GM12878 (cell line): Measurements from ENCODE around the gene ANKMY1. TPM values are rescaled to one million over a fixed set of nuclear protein-coding genes. Genes with fewer than 3 reads are reported as not detected.

Source experiments
- ATAC-seq: fragments of 200-7000 bp; cut with Tn5 transposase; 3 replicates; pipeline ENCODE4 v1.9.1; 2020; ENCODE audit warnings: mild to moderate bottlenecking, moderate library complexity
- BruUV-seq: library from RNA; stranded (reverse); fragments of 400-500 nt; replicated peaks from 2 replicates; lab custom pipeline; 2021; lab: Mats Ljungman, UMichigan
- CTCF ChIA-PET: fragments of 300-600 bp; sonication (Branson Sonifier 250); formaldehyde crosslinking; extraction: SDS; loops from one replicate; lab custom pipeline; 2021; ENCODE audit warnings: inconsistent platforms; lab: Yijun Ruan, JAX
- POLR2A ChIA-PET: fragments of 350-600 bp; formaldehyde crosslinking; extraction: SDS; loops from one replicate; lab custom pipeline; 2021; ENCODE audit warnings: inconsistent platforms; lab: Charles Lee
- RAD21 ChIA-PET: fragments of 300-600 bp; sonication (Branson Sonifier 250); formaldehyde crosslinking; loops from one replicate; lab custom pipeline; 2023; ENCODE audit warnings: antibody characterized with exemption; ENCODE audit not compliant: unreplicated experiment; lab: Charles Lee
- SMC1A ChIA-PET: fragments of 300-600 bp; sonication (Branson Sonifier 250); formaldehyde crosslinking; loops from one replicate; lab custom pipeline; 2023; ENCODE audit not compliant: unreplicated experiment, uncharacterized antibody; lab: Charles Lee
- DNase-seq: peaks from one replicate; pipeline ENCODE4 v3.0.0-alpha.2; 2011; ENCODE audit warnings: low read depth, low spot score
- FAIRE-seq: peaks from 3 replicates; lab custom pipeline; 2011; peaks lifted over from hg19 to GRCh38; lab: Jason Lieb, UNC
- H2AFZ ChIP-seq: 2 replicates; pipeline ENCODE4 v1.6.0; 2011; ENCODE audit warnings: low read depth, low read length, control low read depth; ENCODE audit not compliant: control insufficient read depth
- H3K27ac ChIP-seq: 2 replicates; pipeline ENCODE4 v1.5.1; 2011; ENCODE audit warnings: control low read depth; ENCODE audit not compliant: control insufficient read depth, insufficient read depth
- H3K27me3 ChIP-seq, 2 experiments: replicated peaks in 1 of 2; 2 replicates each; pipeline versions ENCODE4 v1.6.0 to v1.6.1; 2011; ENCODE audit warnings: low read length in 1 of 2; ENCODE audit not compliant: control insufficient read depth in 2 of 2, insufficient read depth in 2 of 2
- H3K36me3 ChIP-seq, 2 experiments: 2 replicates each; pipeline ENCODE4 v1.5.1; 2011; ENCODE audit warnings: low read length in 1 of 2; ENCODE audit not compliant: control insufficient read depth in 2 of 2, insufficient read depth in 2 of 2
- H3K4me1 ChIP-seq: 2 replicates; pipeline ENCODE4 v1.6.1; 2011; ENCODE audit warnings: mild to moderate bottlenecking, low read length, moderate library complexity, mixed read lengths; ENCODE audit not compliant: control insufficient read depth, insufficient read depth
- H3K4me2 ChIP-seq: 2 replicates; pipeline ENCODE4 v1.6.0; 2011; ENCODE audit warnings: control low read depth; ENCODE audit not compliant: control insufficient read depth, insufficient read depth
- H3K4me3 ChIP-seq: fragments of 200-600 bp; sonication (generic); 2 replicates; pipeline ENCODE4 v1.5.1; 2016
- H3K79me2 ChIP-seq: 2 replicates; pipeline ENCODE4 v1.6.0; 2011; ENCODE audit warnings: low read length; ENCODE audit not compliant: control insufficient read depth, insufficient read depth
- H3K9ac ChIP-seq: 2 replicates; pipeline ENCODE4 v1.8.0; 2011; ENCODE audit warnings: low read length, control low read depth, mixed read lengths; ENCODE audit not compliant: control insufficient read depth, insufficient read depth
- H3K9me3 ChIP-seq: replicated peaks from 3 replicates; pipeline ENCODE4 v1.5.1; 2011; ENCODE audit warnings: mild to moderate bottlenecking, low read length; ENCODE audit not compliant: control insufficient read depth, insufficient read depth
- H4K20me1 ChIP-seq: 2 replicates; pipeline ENCODE4 v1.6.0; 2011; ENCODE audit not compliant: control insufficient read depth, insufficient read depth
- CEBPB ChIP-seq, 2 experiments: fragments of 150-350 bp in 1 of 2; IDR thresholded peaks; 2 replicates each; pipeline ENCODE4 v1.6.1; 2012 to 2014; ENCODE audit warnings: low read depth in 2 of 2, low read length in 2 of 2, borderline replicate concordance in 1 of 2, inconsistent platforms in 1 of 2
- CHD4 ChIP-seq: fragments of 200-600 bp; sonication (generic); IDR thresholded peaks from 2 replicates; pipeline ENCODE4 v1.6.1; 2016; ENCODE audit warnings: mild to moderate bottlenecking
- CREB1 ChIP-seq: IDR thresholded peaks from 2 replicates; pipeline ENCODE4 v1.6.1; 2012; ENCODE audit warnings: low read depth, mild to moderate bottlenecking, inconsistent platforms
- EP300 ChIP-seq, 2 experiments: fragments of 150-350 bp in 1 of 2; IDR thresholded peaks; 2 replicates each; pipeline ENCODE4 v1.6.1; 2011 to 2012; ENCODE audit warnings: low read depth in 2 of 2, low read length in 2 of 2, borderline replicate concordance in 1 of 2, improper control_type of control experiment in 1 of 2, inconsistent platforms in 1 of 2; ENCODE audit not compliant: control insufficient read depth in 1 of 2
- FOXM1 ChIP-seq: IDR thresholded peaks from 2 replicates; pipeline ENCODE4 v1.6.1; 2012; ENCODE audit warnings: low read depth, mild to moderate bottlenecking, inconsistent platforms, low read length, moderate library complexity
- MEF2A ChIP-seq: IDR thresholded peaks from 2 replicates; pipeline ENCODE4 v1.6.1; 2011; ENCODE audit warnings: low read depth, mild to moderate bottlenecking, low read length, moderate library complexity; ENCODE audit not compliant: insufficient read depth
- MEF2B ChIP-seq: fragments of 450-650 bp; IDR thresholded peaks from 2 replicates; pipeline ENCODE4 v1.6.1; 2018; ENCODE audit warnings: mild to moderate bottlenecking, moderate library complexity; ENCODE audit not compliant: partially characterized antibody, poor library complexity, severe bottlenecking
- NRF1 ChIP-seq: conservative IDR thresholded peaks from 2 replicates; pipeline ENCODE4 v1.6.1; 2011; ENCODE audit warnings: mild to moderate bottlenecking, low read depth, low read length, improper control_type of control experiment
- RAD21 ChIP-seq: IDR thresholded peaks from 2 replicates; pipeline ENCODE4 v1.6.1; 2011; ENCODE audit warnings: mild to moderate bottlenecking, low read depth, low read length, moderate library complexity; ENCODE audit not compliant: insufficient read depth
- SMAD1 ChIP-seq: fragments of 450-650 bp; IDR thresholded peaks from 2 replicates; pipeline ENCODE4 v1.6.1; 2018; ENCODE audit warnings: mild to moderate bottlenecking, low read depth; ENCODE audit not compliant: partially characterized antibody
- SMAD5 ChIP-seq: IDR thresholded peaks from 2 replicates; pipeline ENCODE4 v1.6.1; 2016; ENCODE audit warnings: antibody characterized with exemption, low read depth
- SUPT20H ChIP-seq: IDR thresholded peaks from 2 replicates; pipeline ENCODE4 v1.6.1; 2011; ENCODE audit warnings: low read depth, mild to moderate bottlenecking, low read length, moderate library complexity, borderline replicate concordance; ENCODE audit not compliant: control insufficient read depth
- YBX1 ChIP-seq: fragments of 450-650 bp; IDR thresholded peaks from 2 replicates; pipeline ENCODE4 v1.6.1; 2016; ENCODE audit warnings: antibody characterized with exemption
- WGBS: methylation state at CpG from one replicate; pipeline ENCODE4 v1.1.6; 2016; ENCODE audit warnings: low lambda C conversion rate; ENCODE audit not compliant: insufficient replicate concordance, insufficient coverage; ENCODE audit errors: missing lambda C conversion rate; 5-methylcytosine and 5-hydroxymethylcytosine counted together
- in situ Hi-C: fragments of 300-500 bp; cut with MboI; formaldehyde crosslinking; loops from 9 replicates; pipeline ENCODE4 v1.14.3; 2018; ENCODE audit warnings: mixed read lengths
- intact Hi-C: fragments of 100-400 bp; cut with micrococcal nuclease; formaldehyde crosslinking; loops from one replicate; pipeline ENCODE4 v1.14.2; 2022; ENCODE audit not compliant: unreplicated experiment
- polyA plus RNA-seq, 11 experiments: library from polyadenylated mRNA; depleted of rRNA in 4 of 11; unstranded in 6 of 11; stranded (reverse) in 5 of 11; fragments of >200 nt; fragmentation: Nextera tagmentation in 4 of 11; fragmentation: Illumina TruSeq in 1 of 11; extraction: Ambion mirVana in 4 of 11; extraction: Trizol in 1 of 11; gene quantifications; 1 replicate in 1 of 11; 2 replicates in 10 of 11; pipeline versions ENCODE4 v1.2.1 to v1.2.3, GENCODE V29; 2011 to 2016; ENCODE audit warnings: inconsistent platforms in 2 of 11, missing spikeins in 2 of 11, low read depth in 1 of 11
- total RNA-seq, 4 experiments: library from RNA; depleted of rRNA in 3 of 4; stranded (reverse); fragments of >200 nt in 3 of 4; fragmentation: Illumina TruSeq in 1 of 4; extraction: Trizol in 1 of 4; gene quantifications; 2 replicates each; pipeline versions ENCODE4 v1.2.1 to v1.2.3, GENCODE V29; 2013 to 2021
- TF ChIP-seq, protein P1 (sequence below): fragments of 450-650 bp; IDR thresholded peaks from 2 replicates; pipeline ENCODE4 v1.6.1; 2017; ENCODE audit warnings: mild to moderate bottlenecking
- TF ChIP-seq, protein P2 (sequence below): fragments of 450-650 bp; IDR thresholded peaks from 2 replicates; pipeline ENCODE4 v1.6.1; 2016; ENCODE audit warnings: mild to moderate bottlenecking
- TF ChIP-seq, protein P3 (sequence below): IDR thresholded peaks from 2 replicates; pipeline ENCODE4 v1.6.1; 2012; ENCODE audit warnings: low read depth, low read length, improper control_type of control experiment
- TF ChIP-seq, protein P4 (sequence below): IDR thresholded peaks from 2 replicates; pipeline ENCODE4 v1.6.1; 2011; ENCODE audit warnings: borderline replicate concordance, low read depth, mild to moderate bottlenecking, moderate library complexity, mixed read lengths, low read length; ENCODE audit not compliant: insufficient read depth; ENCODE audit errors: extremely low read length

ANKMY1 gene
- total and polyA plus RNA-seq, 10 of the 15 experiments (the other 5 are each of a cell fraction or from before 2014, with no cell fraction given), result 1.1 to 15.3 (median 11.1) TPM

DNA sequence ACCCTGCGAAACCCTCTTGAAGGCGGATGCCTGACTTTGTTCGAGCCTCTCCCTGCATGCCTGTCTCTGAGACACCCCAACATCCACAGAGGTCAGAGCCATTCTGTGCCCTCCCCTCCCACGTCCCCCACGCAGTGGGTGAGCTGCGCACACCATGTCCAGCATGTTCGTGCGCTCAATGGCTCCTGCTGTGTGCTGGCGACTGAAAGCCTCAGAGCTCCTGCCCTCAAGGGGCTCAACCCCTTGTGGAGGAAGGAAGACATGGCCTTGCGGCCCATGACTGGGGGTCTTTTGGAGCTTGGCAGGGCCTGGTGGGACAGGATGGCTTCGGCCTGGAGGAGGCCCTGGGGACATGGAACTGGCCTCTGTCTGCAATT is 45.7 kb downstream of the ANKMY1 start:
- Histone ChIP-seq H3K4me1 (peaks cover 10% of the 10 kb centered on the region), H3K36me3 (no peaks in the 10 kb centered on the region), H3K9ac (no peak overlapping the region), H3K79me2 (no peaks in the 10 kb centered on the region), H4K20me1 (no peaks in the 10 kb centered on the region), H2AFZ (no peak overlapping the region), H3K4me2 (no peak overlapping the region), H3K27me3 (no peaks in the 10 kb centered on the region), H3K4me3 (no peak overlapping the region), H3K27ac (no peak overlapping the region), H3K9me3 (no peaks in the 10 kb centered on the region)
- no peak for TF ChIP-seq RAD21
- no peak for TF ChIP-seq CREB1
- TF ChIP-seq, protein P1, sequence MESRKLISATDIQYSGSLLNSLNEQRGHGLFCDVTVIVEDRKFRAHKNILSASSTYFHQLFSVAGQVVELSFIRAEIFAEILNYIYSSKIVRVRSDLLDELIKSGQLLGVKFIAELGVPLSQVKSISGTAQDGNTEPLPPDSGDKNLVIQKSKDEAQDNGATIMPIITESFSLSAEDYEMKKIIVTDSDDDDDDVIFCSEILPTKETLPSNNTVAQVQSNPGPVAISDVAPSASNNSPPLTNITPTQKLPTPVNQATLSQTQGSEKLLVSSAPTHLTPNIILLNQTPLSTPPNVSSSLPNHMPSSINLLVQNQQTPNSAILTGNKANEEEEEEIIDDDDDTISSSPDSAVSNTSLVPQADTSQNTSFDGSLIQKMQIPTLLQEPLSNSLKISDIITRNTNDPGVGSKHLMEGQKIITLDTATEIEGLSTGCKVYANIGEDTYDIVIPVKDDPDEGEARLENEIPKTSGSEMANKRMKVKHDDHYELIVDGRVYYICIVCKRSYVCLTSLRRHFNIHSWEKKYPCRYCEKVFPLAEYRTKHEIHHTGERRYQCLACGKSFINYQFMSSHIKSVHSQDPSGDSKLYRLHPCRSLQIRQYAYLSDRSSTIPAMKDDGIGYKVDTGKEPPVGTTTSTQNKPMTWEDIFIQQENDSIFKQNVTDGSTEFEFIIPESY, result no peak
- TF ChIP-seq CHD4, result no peak
- TF ChIP-seq, protein P2, sequence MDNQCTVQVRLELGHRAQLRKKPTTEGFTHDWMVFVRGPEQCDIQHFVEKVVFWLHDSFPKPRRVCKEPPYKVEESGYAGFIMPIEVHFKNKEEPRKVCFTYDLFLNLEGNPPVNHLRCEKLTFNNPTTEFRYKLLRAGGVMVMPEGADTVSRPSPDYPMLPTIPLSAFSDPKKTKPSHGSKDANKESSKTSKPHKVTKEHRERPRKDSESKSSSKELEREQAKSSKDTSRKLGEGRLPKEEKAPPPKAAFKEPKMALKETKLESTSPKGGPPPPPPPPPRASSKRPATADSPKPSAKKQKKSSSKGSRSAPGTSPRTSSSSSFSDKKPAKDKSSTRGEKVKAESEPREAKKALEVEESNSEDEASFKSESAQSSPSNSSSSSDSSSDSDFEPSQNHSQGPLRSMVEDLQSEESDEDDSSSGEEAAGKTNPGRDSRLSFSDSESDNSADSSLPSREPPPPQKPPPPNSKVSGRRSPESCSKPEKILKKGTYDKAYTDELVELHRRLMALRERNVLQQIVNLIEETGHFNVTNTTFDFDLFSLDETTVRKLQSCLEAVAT, result no peak
- TF ChIP-seq SMAD5, result no peak
- TF ChIP-seq, protein P3, sequence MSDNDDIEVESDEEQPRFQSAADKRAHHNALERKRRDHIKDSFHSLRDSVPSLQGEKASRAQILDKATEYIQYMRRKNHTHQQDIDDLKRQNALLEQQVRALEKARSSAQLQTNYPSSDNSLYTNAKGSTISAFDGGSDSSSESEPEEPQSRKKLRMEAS, result no peak
- no peak for TF ChIP-seq EP300 (IDR thresholded peaks at IDR 0.05; ENCODE audit: borderline replicate concordance in 1 of 2, control insufficient read depth in 1 of 2, low read depth in 2 of 2, low read length in 2 of 2)
- no peak for TF ChIP-seq MEF2B
- TF ChIP-seq CEBPB (IDR thresholded peaks at IDR 0.05; ENCODE audit: borderline replicate concordance in 1 of 2, low read depth in 2 of 2, low read length in 2 of 2), result no peak
- TF ChIP-seq NRF1, result no peak
- no peak for TF ChIP-seq MEF2A
- TF ChIP-seq FOXM1, result no peak
- TF ChIP-seq, protein P4, sequence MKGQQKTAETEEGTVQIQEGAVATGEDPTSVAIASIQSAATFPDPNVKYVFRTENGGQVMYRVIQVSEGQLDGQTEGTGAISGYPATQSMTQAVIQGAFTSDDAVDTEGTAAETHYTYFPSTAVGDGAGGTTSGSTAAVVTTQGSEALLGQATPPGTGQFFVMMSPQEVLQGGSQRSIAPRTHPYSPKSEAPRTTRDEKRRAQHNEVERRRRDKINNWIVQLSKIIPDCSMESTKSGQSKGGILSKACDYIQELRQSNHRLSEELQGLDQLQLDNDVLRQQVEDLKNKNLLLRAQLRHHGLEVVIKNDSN, result no peak
- TF ChIP-seq SUPT20H, result no peak
- no peak for TF ChIP-seq YBX1
- no peak for TF ChIP-seq SMAD1
- RAD21 ChIA-PET, result no interaction called here
- BruUV-seq, result no TSS peak
- FAIRE-seq, result no peak
- whole genome bisulfite sequencing, result 92% methylated on average over 11 of the region's 11 CpGs
- in situ Hi-C loops, result loop anchor here (25.0 kb wide), 1 partner anchor 325 kb away; no protein-coding TSS in a partner anchor
- no peak for DNase-seq
- no peak for ATAC-seq
- intact Hi-C loops, result loop anchor here (5.0 to 10.0 kb wide), 3 partner anchors 55 to 223 kb away; partner anchors contain the start of gene RNPEPL1
- POLR2A ChIA-PET, result no interaction called here
- SMC1A ChIA-PET, result no interaction called here
- CTCF ChIA-PET, result interaction anchor here (1.0 kb wide), 1 partner anchor 72 kb away, joined by 3 read pairs; no protein-coding TSS in a partner anchor
